GM12878 (cell line): ENCODE data around the gene HLA-DRA. TPM values are rescaled to one million over a fixed set of nuclear protein-coding genes. Genes with fewer than 3 reads are reported as not detected.
A peak's percentile ranks its signal among the peaks of the same experiment; 100 is the strongest.

ENCODE experiments used
- ATAC-seq: fragments of 200-7000 bp; cut with Tn5 transposase; 3 replicates; pipeline ENCODE4 v1.9.1; 2020; ENCODE audit warnings: mild to moderate bottlenecking, moderate library complexity
- BruUV-seq: library from RNA; stranded (reverse); fragments of 400-500 nt; replicated peaks from 2 replicates; lab custom pipeline; 2021; lab: Mats Ljungman, UMichigan
- CTCF ChIA-PET: fragments of 300-600 bp; sonication (Branson Sonifier 250); formaldehyde crosslinking; extraction: SDS; loops from one replicate; lab custom pipeline; 2021; ENCODE audit warnings: inconsistent platforms; lab: Yijun Ruan, JAX
- POLR2A ChIA-PET: fragments of 350-600 bp; formaldehyde crosslinking; extraction: SDS; loops from one replicate; lab custom pipeline; 2021; ENCODE audit warnings: inconsistent platforms; lab: Charles Lee
- RAD21 ChIA-PET: fragments of 300-600 bp; sonication (Branson Sonifier 250); formaldehyde crosslinking; loops from one replicate; lab custom pipeline; 2023; ENCODE audit warnings: antibody characterized with exemption; ENCODE audit not compliant: unreplicated experiment; lab: Charles Lee
- SMC1A ChIA-PET: fragments of 300-600 bp; sonication (Branson Sonifier 250); formaldehyde crosslinking; loops from one replicate; lab custom pipeline; 2023; ENCODE audit not compliant: unreplicated experiment, uncharacterized antibody; lab: Charles Lee
- DNase-seq: peaks from one replicate; pipeline ENCODE4 v3.0.0-alpha.2; 2011; ENCODE audit warnings: low read depth, low spot score
- FAIRE-seq: peaks from 3 replicates; lab custom pipeline; 2011; peaks lifted over from hg19 to GRCh38; lab: Jason Lieb, UNC
- H2AFZ ChIP-seq: 2 replicates; pipeline ENCODE4 v1.6.0; 2011; ENCODE audit warnings: low read depth, low read length, control low read depth; ENCODE audit not compliant: control insufficient read depth
- H3K27ac ChIP-seq: 2 replicates; pipeline ENCODE4 v1.5.1; 2011; ENCODE audit warnings: control low read depth; ENCODE audit not compliant: control insufficient read depth, insufficient read depth
- H3K27me3 ChIP-seq, 2 experiments: replicated peaks in 1 of 2; 2 replicates each; pipeline versions ENCODE4 v1.6.0 to v1.6.1; 2011; ENCODE audit warnings: low read length in 1 of 2; ENCODE audit not compliant: control insufficient read depth in 2 of 2, insufficient read depth in 2 of 2
- H3K36me3 ChIP-seq, 2 experiments: 2 replicates each; pipeline ENCODE4 v1.5.1; 2011; ENCODE audit warnings: low read length in 1 of 2; ENCODE audit not compliant: control insufficient read depth in 2 of 2, insufficient read depth in 2 of 2
- H3K4me1 ChIP-seq: 2 replicates; pipeline ENCODE4 v1.6.1; 2011; ENCODE audit warnings: mild to moderate bottlenecking, low read length, moderate library complexity, mixed read lengths; ENCODE audit not compliant: control insufficient read depth, insufficient read depth
- H3K4me2 ChIP-seq: 2 replicates; pipeline ENCODE4 v1.6.0; 2011; ENCODE audit warnings: control low read depth; ENCODE audit not compliant: control insufficient read depth, insufficient read depth
- H3K4me3 ChIP-seq: fragments of 200-600 bp; sonication (generic); 2 replicates; pipeline ENCODE4 v1.5.1; 2016
- H3K79me2 ChIP-seq: 2 replicates; pipeline ENCODE4 v1.6.0; 2011; ENCODE audit warnings: low read length; ENCODE audit not compliant: control insufficient read depth, insufficient read depth
- H3K9ac ChIP-seq: 2 replicates; pipeline ENCODE4 v1.8.0; 2011; ENCODE audit warnings: low read length, control low read depth, mixed read lengths; ENCODE audit not compliant: control insufficient read depth, insufficient read depth
- H3K9me3 ChIP-seq: replicated peaks from 3 replicates; pipeline ENCODE4 v1.5.1; 2011; ENCODE audit warnings: mild to moderate bottlenecking, low read length; ENCODE audit not compliant: control insufficient read depth, insufficient read depth
- H4K20me1 ChIP-seq: 2 replicates; pipeline ENCODE4 v1.6.0; 2011; ENCODE audit not compliant: control insufficient read depth, insufficient read depth
- BACH1 ChIP-seq: fragments of 450-650 bp; IDR thresholded peaks from 2 replicates; pipeline ENCODE4 v1.6.1; 2017; ENCODE audit warnings: mild to moderate bottlenecking, borderline replicate concordance
- BCL11A ChIP-seq: IDR thresholded peaks from 2 replicates; pipeline ENCODE4 v1.6.1; 2011; ENCODE audit warnings: low read depth, low read length
- GABPA ChIP-seq: IDR thresholded peaks from 2 replicates; pipeline ENCODE4 v1.6.1; 2014; ENCODE audit warnings: antibody characterized with exemption, low read depth, mild to moderate bottlenecking, inconsistent platforms
- GATAD2B ChIP-seq: fragments of 450-650 bp; conservative IDR thresholded peaks from 2 replicates; pipeline ENCODE4 v1.6.1; 2017; ENCODE audit warnings: low read depth, mild to moderate bottlenecking, moderate library complexity
- HDAC6 ChIP-seq: fragments of 200-600 bp; sonication (generic); IDR thresholded peaks from one replicate; pipeline ENCODE4 v1.8.0; 2017; ENCODE audit warnings: antibody characterized with exemption; ENCODE audit not compliant: unreplicated experiment
- KAT2A ChIP-seq: conservative IDR thresholded peaks from 2 replicates; pipeline ENCODE4 v1.6.1; 2011; ENCODE audit warnings: low read depth, low read length; ENCODE audit not compliant: control insufficient read depth
- KLF5 ChIP-seq: fragments of 450-650 bp; IDR thresholded peaks from 2 replicates; pipeline ENCODE4 v1.6.1; 2014; ENCODE audit warnings: mild to moderate bottlenecking; ENCODE audit not compliant: partially characterized antibody
- MEF2A ChIP-seq: IDR thresholded peaks from 2 replicates; pipeline ENCODE4 v1.6.1; 2011; ENCODE audit warnings: low read depth, mild to moderate bottlenecking, low read length, moderate library complexity; ENCODE audit not compliant: insufficient read depth
- MEF2B ChIP-seq: fragments of 450-650 bp; IDR thresholded peaks from 2 replicates; pipeline ENCODE4 v1.6.1; 2018; ENCODE audit warnings: mild to moderate bottlenecking, moderate library complexity; ENCODE audit not compliant: partially characterized antibody, poor library complexity, severe bottlenecking
- PML ChIP-seq: IDR thresholded peaks from 2 replicates; pipeline ENCODE4 v1.6.1; 2012; ENCODE audit warnings: low read length, inconsistent platforms
- POLR2AphosphoS2 ChIP-seq: IDR thresholded peaks from 2 replicates; pipeline ENCODE4 v1.6.1; 2011; ENCODE audit warnings: low read depth, mild to moderate bottlenecking, low read length, improper control_type of control experiment, moderate library complexity
- SMAD1 ChIP-seq: fragments of 450-650 bp; IDR thresholded peaks from 2 replicates; pipeline ENCODE4 v1.6.1; 2018; ENCODE audit warnings: mild to moderate bottlenecking, low read depth; ENCODE audit not compliant: partially characterized antibody
- SRF ChIP-seq, 2 experiments: IDR thresholded peaks; 2 replicates each; pipeline ENCODE4 v1.6.1; 2011; ENCODE audit warnings: low read depth in 2 of 2, low read length in 2 of 2, mild to moderate bottlenecking in 1 of 2, moderate library complexity in 1 of 2
- STAT3 ChIP-seq: IDR thresholded peaks from 2 replicates; pipeline ENCODE4 v1.6.1; 2011; ENCODE audit warnings: low read depth, low read length, improper control_type of control experiment
- TBL1XR1 ChIP-seq: IDR thresholded peaks from 2 replicates; pipeline ENCODE4 v1.6.1; 2012; ENCODE audit warnings: low read depth, low read length, improper control_type of control experiment
- YY1 ChIP-seq: IDR thresholded peaks from 2 replicates; pipeline ENCODE4 v1.6.1; 2011; ENCODE audit warnings: low read depth, mild to moderate bottlenecking, low read length
- ZBED1 ChIP-seq: IDR thresholded peaks from 2 replicates; pipeline ENCODE4 v1.6.1; 2016; ENCODE audit warnings: borderline replicate concordance
- ZSCAN29 ChIP-seq: fragments of 450-650 bp; IDR thresholded peaks from 2 replicates; pipeline ENCODE4 v1.6.1; 2017; ENCODE audit warnings: mild to moderate bottlenecking, moderate library complexity
- WGBS: methylation state at CpG from one replicate; pipeline ENCODE4 v1.1.6; 2016; ENCODE audit warnings: low lambda C conversion rate; ENCODE audit not compliant: insufficient replicate concordance, insufficient coverage; ENCODE audit errors: missing lambda C conversion rate; 5-methylcytosine and 5-hydroxymethylcytosine counted together
- in situ Hi-C: fragments of 300-500 bp; cut with MboI; formaldehyde crosslinking; loops from 9 replicates; pipeline ENCODE4 v1.14.3; 2018; ENCODE audit warnings: mixed read lengths
- intact Hi-C: fragments of 100-400 bp; cut with micrococcal nuclease; formaldehyde crosslinking; loops from one replicate; pipeline ENCODE4 v1.14.2; 2022; ENCODE audit not compliant: unreplicated experiment
- polyA plus RNA-seq, 11 experiments: library from polyadenylated mRNA; depleted of rRNA in 4 of 11; unstranded in 6 of 11; stranded (reverse) in 5 of 11; fragments of >200 nt; fragmentation: Nextera tagmentation in 4 of 11; fragmentation: Illumina TruSeq in 1 of 11; extraction: Ambion mirVana in 4 of 11; extraction: Trizol in 1 of 11; gene quantifications; 1 replicate in 1 of 11; 2 replicates in 10 of 11; pipeline versions ENCODE4 v1.2.1 to v1.2.3, GENCODE V29; 2011 to 2016; ENCODE audit warnings: inconsistent platforms in 2 of 11, missing spikeins in 2 of 11, low read depth in 1 of 11
- total RNA-seq, 4 experiments: library from RNA; depleted of rRNA in 3 of 4; stranded (reverse); fragments of >200 nt in 3 of 4; fragmentation: Illumina TruSeq in 1 of 4; extraction: Trizol in 1 of 4; gene quantifications; 2 replicates each; pipeline versions ENCODE4 v1.2.1 to v1.2.3, GENCODE V29; 2013 to 2021
- TF ChIP-seq, protein P1 (sequence below): fragments of 150-350 bp; IDR thresholded peaks from 2 replicates; pipeline ENCODE4 v1.6.1; 2016; ENCODE audit warnings: low read depth, low read length

HLA-DRA gene
- total and polyA plus RNA-seq, 10 of the 15 experiments (the other 5 are each of a cell fraction or from before 2014, with no cell fraction given): 2,040 to 7,093 (median 2,859) TPM

DNA sequence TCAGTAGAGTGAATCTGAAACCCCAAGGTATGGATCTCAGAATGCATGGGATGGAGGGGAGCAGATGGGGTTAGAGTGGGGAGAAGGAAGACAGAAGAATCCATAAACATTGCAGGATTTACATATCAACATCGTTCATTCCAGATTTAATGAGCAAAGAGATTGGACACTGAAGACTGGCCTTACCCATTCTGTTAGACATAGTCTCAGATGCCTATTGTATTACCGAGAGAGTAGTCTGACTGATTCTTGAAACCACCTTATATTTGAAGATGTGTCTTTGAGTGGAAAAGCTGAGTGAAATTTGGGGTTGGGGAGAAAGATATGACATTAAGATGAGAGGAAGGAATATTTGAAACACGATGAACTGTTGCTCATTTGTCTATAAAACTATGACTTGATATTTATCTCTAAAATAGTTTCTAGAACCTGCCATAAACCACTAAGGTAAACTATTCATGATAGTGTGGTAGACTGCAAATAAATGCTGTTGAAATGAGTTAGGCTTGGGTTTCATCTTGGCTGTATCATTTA is 5.7 kb downstream of the HLA-DRA start:
- no peak overlapping the region for H2AFZ ChIP-seq
- TF ChIP-seq GATAD2B (no peak), SMAD1 (no peak), KLF5 (no peak), MEF2B (no peak), ZSCAN29 (0 out of 2 replicates have a peak, but pooled peaks have one; percentile 33), BCL11A (peak; percentile 40; the same call in 1 of the 2 replicates), POLR2AphosphoS2 (peak; percentile 67), YY1 (no peak), HDAC6 (no peak), PML (peak; percentile 26), SRF (IDR thresholded peaks at IDR 0.05; ENCODE audit: low read depth in 2 of 2, low read length in 2 of 2) (no peak), MEF2A (no peak), ZBED1 (peak; percentile 96), GABPA (no peak), TBL1XR1 (no peak), STAT3 (no peak), KAT2A (no peak), BACH1 (peak; percentile 79)
- TF ChIP-seq, protein P1, sequence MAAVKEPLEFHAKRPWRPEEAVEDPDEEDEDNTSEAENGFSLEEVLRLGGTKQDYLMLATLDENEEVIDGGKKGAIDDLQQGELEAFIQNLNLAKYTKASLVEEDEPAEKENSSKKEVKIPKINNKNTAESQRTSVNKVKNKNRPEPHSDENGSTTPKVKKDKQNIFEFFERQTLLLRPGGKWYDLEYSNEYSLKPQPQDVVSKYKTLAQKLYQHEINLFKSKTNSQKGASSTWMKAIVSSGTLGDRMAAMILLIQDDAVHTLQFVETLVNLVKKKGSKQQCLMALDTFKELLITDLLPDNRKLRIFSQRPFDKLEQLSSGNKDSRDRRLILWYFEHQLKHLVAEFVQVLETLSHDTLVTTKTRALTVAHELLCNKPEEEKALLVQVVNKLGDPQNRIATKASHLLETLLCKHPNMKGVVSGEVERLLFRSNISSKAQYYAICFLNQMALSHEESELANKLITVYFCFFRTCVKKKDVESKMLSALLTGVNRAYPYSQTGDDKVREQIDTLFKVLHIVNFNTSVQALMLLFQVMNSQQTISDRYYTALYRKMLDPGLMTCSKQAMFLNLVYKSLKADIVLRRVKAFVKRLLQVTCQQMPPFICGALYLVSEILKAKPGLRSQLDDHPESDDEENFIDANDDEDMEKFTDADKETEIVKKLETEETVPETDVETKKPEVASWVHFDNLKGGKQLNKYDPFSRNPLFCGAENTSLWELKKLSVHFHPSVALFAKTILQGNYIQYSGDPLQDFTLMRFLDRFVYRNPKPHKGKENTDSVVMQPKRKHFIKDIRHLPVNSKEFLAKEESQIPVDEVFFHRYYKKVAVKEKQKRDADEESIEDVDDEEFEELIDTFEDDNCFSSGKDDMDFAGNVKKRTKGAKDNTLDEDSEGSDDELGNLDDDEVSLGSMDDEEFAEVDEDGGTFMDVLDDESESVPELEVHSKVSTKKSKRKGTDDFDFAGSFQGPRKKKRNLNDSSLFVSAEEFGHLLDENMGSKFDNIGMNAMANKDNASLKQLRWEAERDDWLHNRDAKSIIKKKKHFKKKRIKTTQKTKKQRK: no peak; the same call in 1 of the 2 replicates

More for the DNA sequence above, 5.7 kb downstream of the HLA-DRA start:
- FAIRE-seq: no peak
- intact Hi-C loops: no loop called here
- no peak for DNase-seq
- H3K4me1 ChIP-seq: peaks cover 4% of the 10 kb centered on the region; the same call in 1 of the 2 replicates
- in situ Hi-C loops: no loop called here
- H3K9me3 ChIP-seq: no peaks in the 10 kb centered on the region
- H3K36me3 ChIP-seq: peaks cover 16 to 32% of the 10 kb centered on the region in 2 experiments
- 15% methylated on average over 3 of the region's 3 CpGs for WGBS
- ChIA-PET POLR2A (interaction anchor here (0.8 to 8.4 kb wide), 7 partner anchors 14 to 242 kb away, joined by 3 to 64 read pairs (median 5); no protein-coding TSS in a partner anchor), CTCF (interaction anchor here (1.2 to 3.8 kb wide), 5 partner anchors 13 to 255 kb away, joined by 3 to 47 read pairs (median 7); no protein-coding TSS in a partner anchor), SMC1A (interaction anchor here (1.0 to 3.1 kb wide), 4 partner anchors 11 to 134 kb away, joined by 4 to 27 read pairs (median 6); no protein-coding TSS in a partner anchor), RAD21 (interaction anchor here (0.8 to 3.7 kb wide), 3 partner anchors 14 to 423 kb away, joined by 3 to 23 read pairs (median 5); no protein-coding TSS in a partner anchor)
- BruUV-seq: no TSS peak
- ATAC-seq: peak; percentile 44
- H3K27ac ChIP-seq: no peak overlapping the region
- H3K4me3 ChIP-seq: no peak overlapping the region
- H3K4me2 ChIP-seq: no peak overlapping the region
- H3K27me3 ChIP-seq: no peaks in the 10 kb centered on the region
- H3K79me2 ChIP-seq: peaks cover 32% of the 10 kb centered on the region
- no peak overlapping the region for H3K9ac ChIP-seq
- peaks cover 9% of the 10 kb centered on the region for H4K20me1 ChIP-seq
